Activated B cell treated with CpG ODN at 0.5 μM for 24 hours (primary cell): ENCODE results near the gene RASD2. TPM values are rescaled to one million over a fixed set of nuclear protein-coding genes. Genes with fewer than 3 reads are reported as not detected.
"Not testable (repeated sequence)": the region's sequence is repeated elsewhere in the genome, so short reads cannot be mapped to it uniquely, and the experiment has no call there.

ENCODE experiments used
- ATAC-seq: fragments of 200-7000 bp; cut with Tn5 transposase; one replicate; pipeline ENCODE4 v1.10.0; 2021; ENCODE audit warnings: low read depth, mild to moderate bottlenecking, moderate library complexity
- CTCF ChIA-PET: fragments of 350-600 bp; sonication (Branson Sonifier 250); formaldehyde crosslinking; loops from one replicate; lab custom pipeline; 2021; ENCODE audit warnings: antibody characterized with exemption; lab: Charles Lee
- POLR2A ChIA-PET: fragments of 350-600 bp; sonication (Branson Sonifier 250); formaldehyde crosslinking; loops from one replicate; lab custom pipeline; 2021; ENCODE audit warnings: antibody characterized with exemption; lab: Charles Lee
- DNase-seq: peaks from one replicate; pipeline ENCODE4 v3.0.0; 2022
- H3K27ac Mint-ChIP-seq: one replicate; pipeline ENCODE4 v1.8.0; 2020; ENCODE audit warnings: mixed read lengths
- H3K27me3 Mint-ChIP-seq: one replicate; pipeline ENCODE4 v1.8.0; 2021; ENCODE audit warnings: mixed read lengths
- H3K36me3 Mint-ChIP-seq: one replicate; pipeline ENCODE4 v1.8.0; 2021; ENCODE audit warnings: low read depth, mixed read lengths
- H3K4me1 Mint-ChIP-seq: one replicate; pipeline ENCODE4 v1.8.0; 2021; ENCODE audit warnings: mixed read lengths
- H3K4me3 Mint-ChIP-seq: one replicate; pipeline ENCODE4 v1.8.0; 2020; ENCODE audit warnings: mild to moderate bottlenecking, mixed read lengths
- H3K9me3 Mint-ChIP-seq: one replicate; pipeline ENCODE4 v1.8.0; 2020; ENCODE audit warnings: mixed read lengths
- intact Hi-C: fragments of 100-400 bp; cut with micrococcal nuclease; formaldehyde crosslinking; loops from one replicate; pipeline ENCODE4 v1.15.1; 2024
- total RNA-seq: library from RNA; stranded (reverse); gene quantifications from 2 replicates; pipeline ENCODE4 v1.2.3, GENCODE V29; 2022
- TF ChIP-seq, protein P1 (sequence below): fragments of 200-600 bp; IDR thresholded peaks from one replicate; pipeline ENCODE4 v1.8.0; 2022; ENCODE audit warnings: antibody characterized with exemption, mild to moderate bottlenecking

The RASD2 gene
- not detected in 2 replicates for total RNA-seq

DNA sequence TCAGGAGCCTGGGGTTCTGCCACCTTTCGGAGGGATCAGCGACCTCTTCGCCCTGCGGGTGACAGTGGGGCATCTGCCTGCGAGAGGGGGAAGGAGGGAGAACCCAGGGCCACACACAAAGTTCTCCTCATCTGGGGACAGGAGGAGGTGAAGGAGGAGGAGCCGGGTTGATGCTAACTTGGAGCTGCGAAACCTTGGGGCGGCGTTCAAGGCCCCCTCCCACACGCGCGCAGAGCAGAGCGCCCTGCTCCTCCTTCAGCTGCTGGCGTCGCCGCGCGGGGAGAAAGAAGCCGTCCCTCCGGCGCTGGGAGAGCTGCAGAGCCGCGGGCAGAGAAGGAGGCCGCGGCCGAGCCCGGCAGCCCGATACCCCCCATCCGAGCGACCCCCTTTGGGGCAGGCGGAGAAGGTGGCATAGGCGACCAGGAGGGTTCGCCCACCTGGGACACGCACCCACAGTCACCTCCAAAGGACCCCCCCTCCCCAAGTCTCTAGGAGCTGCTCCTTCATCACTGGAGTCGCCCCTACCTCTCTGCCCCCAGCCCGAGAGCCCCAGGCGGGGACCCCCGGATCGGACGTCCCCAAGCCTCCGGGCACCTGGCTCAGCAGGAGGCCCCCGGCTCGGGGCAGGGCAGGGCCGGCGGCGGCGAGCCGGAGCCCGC, at the start of gene RASD2:
TSS of gene RASD2 (plus strand) at position 237 of the 659 bp plus-strand sequence. CDS start 5,979 bp downstream, outside the sequence.
- Mint-ChIP-seq H3K4me1 (peaks cover 10% of the 10 kb centered on the region), H3K36me3 (no peaks in the 10 kb centered on the region)

DNA sequence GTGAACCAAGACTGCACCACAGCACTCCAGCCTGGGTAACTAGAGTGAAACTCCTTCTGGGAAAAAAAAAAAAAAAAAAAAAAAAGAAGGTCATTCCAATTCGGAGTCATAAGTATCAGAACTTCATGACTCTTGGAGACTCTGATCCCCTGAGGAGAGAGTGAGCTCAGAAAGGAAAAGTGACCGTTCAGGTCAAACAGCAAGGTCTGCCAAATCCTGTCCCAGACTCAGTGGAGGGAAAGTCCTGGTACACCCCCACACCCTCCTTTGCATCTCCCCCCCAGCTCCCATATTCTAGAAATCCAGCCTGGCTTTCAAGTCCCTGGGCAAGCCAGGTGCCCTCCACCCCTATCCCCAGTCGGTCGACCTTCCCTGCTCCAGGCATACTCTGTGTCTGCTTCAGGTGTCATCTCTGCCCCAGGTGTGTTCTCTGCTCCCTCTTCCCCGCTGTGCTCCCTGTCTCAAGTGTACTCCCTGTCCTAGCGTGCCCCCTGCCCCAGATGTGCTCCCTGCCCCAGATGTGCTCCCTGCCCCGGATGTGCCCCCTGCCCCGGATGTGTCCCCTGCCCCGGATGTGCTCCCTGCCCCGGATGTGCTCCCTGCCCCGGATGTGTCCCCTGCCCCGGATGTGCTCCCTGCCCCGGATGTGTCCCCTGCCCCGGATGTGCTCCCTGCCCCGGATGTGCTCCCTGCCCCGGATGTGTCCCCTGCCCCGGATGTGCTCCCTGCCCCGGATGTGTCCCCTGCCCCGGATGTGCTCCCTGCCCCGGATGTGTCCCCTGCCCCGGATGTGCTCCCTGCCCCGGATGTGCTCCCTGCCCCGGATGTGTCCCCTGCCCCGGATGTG, 49.3 kb upstream of the RASD2 start:
- H3K9me3 Mint-ChIP-seq, H3K4me3 Mint-ChIP-seq, DNase-seq, H3K4me1 Mint-ChIP-seq, H3K36me3 Mint-ChIP-seq, CTCF ChIA-PET, POLR2A ChIA-PET, intact Hi-C loops, ATAC-seq, H3K27ac Mint-ChIP-seq: not testable (repeated sequence)
- peaks cover 43% of the 10 kb centered on the region for H3K27me3 Mint-ChIP-seq

More for the DNA sequence above, at the start of gene RASD2:
- H3K27me3 Mint-ChIP-seq = peaks cover 35% of the 10 kb centered on the region
- CTCF ChIA-PET = no interaction called here
- H3K27ac Mint-ChIP-seq = no peak within 1 kb of the TSS
- peak; percentile 22 for DNase-seq
- no peaks in the 10 kb centered on the region for H3K9me3 Mint-ChIP-seq
- POLR2A ChIA-PET = no interaction called here
- TF ChIP-seq, protein P1, sequence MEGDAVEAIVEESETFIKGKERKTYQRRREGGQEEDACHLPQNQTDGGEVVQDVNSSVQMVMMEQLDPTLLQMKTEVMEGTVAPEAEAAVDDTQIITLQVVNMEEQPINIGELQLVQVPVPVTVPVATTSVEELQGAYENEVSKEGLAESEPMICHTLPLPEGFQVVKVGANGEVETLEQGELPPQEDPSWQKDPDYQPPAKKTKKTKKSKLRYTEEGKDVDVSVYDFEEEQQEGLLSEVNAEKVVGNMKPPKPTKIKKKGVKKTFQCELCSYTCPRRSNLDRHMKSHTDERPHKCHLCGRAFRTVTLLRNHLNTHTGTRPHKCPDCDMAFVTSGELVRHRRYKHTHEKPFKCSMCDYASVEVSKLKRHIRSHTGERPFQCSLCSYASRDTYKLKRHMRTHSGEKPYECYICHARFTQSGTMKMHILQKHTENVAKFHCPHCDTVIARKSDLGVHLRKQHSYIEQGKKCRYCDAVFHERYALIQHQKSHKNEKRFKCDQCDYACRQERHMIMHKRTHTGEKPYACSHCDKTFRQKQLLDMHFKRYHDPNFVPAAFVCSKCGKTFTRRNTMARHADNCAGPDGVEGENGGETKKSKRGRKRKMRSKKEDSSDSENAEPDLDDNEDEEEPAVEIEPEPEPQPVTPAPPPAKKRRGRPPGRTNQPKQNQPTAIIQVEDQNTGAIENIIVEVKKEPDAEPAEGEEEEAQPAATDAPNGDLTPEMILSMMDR = no peak
- peak; percentile 33 for ATAC-seq
- intact Hi-C loops = loop anchor here (1.0 kb wide), 1 partner anchor 188 kb away; no protein-coding TSS in a partner anchor
- H3K4me3 Mint-ChIP-seq = peak within 1 kb of the TSS; percentile 72

DNA sequence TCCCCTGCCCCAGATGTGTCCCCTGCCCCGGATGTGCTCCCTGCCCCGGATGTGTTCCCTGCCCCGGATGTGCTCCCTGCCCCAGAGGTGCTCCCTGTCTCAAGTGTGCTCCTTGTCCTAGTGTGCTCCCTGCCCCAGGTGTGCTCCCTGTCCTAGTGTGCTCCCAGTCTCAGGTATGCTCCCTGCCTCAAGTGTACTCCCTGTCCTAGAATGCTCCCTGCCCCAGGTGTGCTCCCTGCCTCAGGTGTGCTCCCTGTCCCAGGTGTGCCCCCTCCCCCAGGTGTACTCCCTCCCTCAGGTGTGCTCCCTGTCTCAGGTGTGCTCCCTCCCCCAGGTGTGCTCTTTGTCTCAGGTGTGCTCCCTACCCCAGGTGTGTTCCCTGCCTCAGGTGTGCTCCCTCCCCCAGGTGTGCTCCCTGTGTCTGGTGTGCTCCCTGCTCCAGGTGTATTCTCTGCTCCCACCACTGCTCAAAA, 48.7 kb upstream of the RASD2 start:
- Mint-ChIP-seq H3K4me1 (no peaks in the 10 kb centered on the region), H3K27me3 (peaks cover 40% of the 10 kb centered on the region), H3K4me3 (no peak overlapping the region), H3K27ac (no peak overlapping the region), H3K36me3 (no peaks in the 10 kb centered on the region), H3K9me3 (no peaks in the 10 kb centered on the region)
- intact Hi-C loops = no loop called here
- TF ChIP-seq, protein P1 = no peak
- CTCF ChIA-PET = no interaction called here
- DNase-seq = no peak
- no peak for ATAC-seq
- POLR2A ChIA-PET = no interaction called here

DNA sequence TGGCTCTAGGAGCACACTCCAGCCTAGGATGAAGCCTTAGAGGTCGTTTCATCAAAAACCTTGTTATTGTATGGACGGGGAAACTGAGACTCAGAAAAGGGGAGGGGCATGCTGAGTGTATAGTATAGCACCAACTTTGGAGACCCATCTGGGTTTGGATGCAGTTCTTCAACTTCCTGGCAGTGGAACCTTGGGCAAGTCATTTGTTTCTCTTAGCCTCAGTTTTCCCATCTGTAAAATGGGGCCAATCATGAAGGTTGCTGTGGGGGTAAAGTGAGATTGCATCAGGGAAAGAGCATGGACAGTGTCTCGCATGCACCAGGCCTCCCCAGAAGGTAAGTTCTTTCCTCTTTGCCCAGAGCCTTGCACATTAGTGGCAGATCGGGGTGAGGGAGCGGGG, 47.6 kb upstream of the RASD2 start:
- TF ChIP-seq, protein P1 = no peak
- Mint-ChIP-seq H3K4me1 (no peaks in the 10 kb centered on the region), H3K9me3 (no peaks in the 10 kb centered on the region), H3K4me3 (no peak overlapping the region), H3K36me3 (no peaks in the 10 kb centered on the region), H3K27me3 (peaks cover 45% of the 10 kb centered on the region), H3K27ac (no peak overlapping the region)
- intact Hi-C loops = no loop called here
- ATAC-seq (no peak), DNase-seq (no peak)
- CTCF ChIA-PET = no interaction called here
- POLR2A ChIA-PET = no interaction called here

DNA sequence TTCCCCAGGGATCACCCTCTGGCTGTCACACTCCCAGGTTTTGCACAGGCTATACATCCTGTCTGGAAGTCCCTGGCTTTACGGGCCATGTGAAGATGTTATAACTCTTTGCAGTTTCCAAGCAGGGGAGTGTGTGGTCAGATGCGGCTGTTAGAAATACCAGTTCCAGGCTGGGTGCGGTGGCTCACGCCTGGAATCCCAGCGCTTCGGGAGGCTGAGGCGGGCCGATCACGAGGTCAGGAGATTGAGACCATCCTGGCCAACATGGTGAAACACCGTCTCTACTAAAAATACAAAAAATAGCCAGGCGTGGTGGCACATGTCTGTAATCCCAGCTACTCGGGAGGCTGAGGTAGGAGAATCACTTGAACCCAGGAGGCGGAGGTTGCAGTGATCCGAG, 44.9 kb upstream of the RASD2 start:
- CTCF ChIA-PET, H3K27ac Mint-ChIP-seq, DNase-seq, POLR2A ChIA-PET, ATAC-seq, H3K4me3 Mint-ChIP-seq, H3K4me1 Mint-ChIP-seq, H3K36me3 Mint-ChIP-seq, intact Hi-C loops, H3K9me3 Mint-ChIP-seq: not testable (repeated sequence)
- H3K27me3 Mint-ChIP-seq = peaks cover 48% of the 10 kb centered on the region

DNA sequence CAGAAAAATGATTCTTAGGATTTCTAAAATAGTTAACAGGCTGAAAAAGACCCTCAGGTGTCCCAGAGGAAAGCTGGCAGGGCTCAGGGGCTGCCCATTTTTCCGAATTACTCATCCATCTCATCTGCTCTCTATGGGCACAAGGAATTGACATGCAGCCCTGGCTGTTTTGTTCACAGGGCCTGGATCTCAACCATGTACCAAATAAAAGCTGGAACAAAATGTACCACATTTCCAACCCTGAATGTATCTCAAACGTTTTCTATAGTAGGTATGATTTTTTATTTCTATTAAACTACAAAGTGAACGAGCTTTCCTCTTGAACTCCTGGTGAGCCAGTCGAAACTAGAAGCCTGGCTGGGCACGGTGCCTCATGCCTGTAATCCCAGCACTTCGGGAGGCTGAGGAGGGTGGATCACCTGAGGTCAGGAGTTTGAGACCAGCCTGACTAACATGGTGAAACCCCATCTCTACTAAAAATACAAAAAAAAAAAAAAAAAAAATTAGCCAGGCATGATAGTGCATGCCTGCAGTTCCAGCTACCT, 43.8 kb upstream of the RASD2 start:
- CTCF ChIA-PET = no interaction called here
- no peaks in the 10 kb centered on the region for H3K36me3 Mint-ChIP-seq

More for the DNA sequence above, 43.8 kb upstream of the RASD2 start:
- Mint-ChIP-seq H3K27me3 (peaks cover 45% of the 10 kb centered on the region), H3K4me3 (no peak overlapping the region), H3K4me1 (no peaks in the 10 kb centered on the region), H3K9me3 (no peaks in the 10 kb centered on the region), H3K27ac (no peak overlapping the region)
- TF ChIP-seq, protein P1 = no peak
- intact Hi-C loops = no loop called here
- no peak for ATAC-seq
- POLR2A ChIA-PET = no interaction called here
- DNase-seq = no peak
